ENCODE measurements around the gene KLK15.

The KLK15 gene

DNA sequence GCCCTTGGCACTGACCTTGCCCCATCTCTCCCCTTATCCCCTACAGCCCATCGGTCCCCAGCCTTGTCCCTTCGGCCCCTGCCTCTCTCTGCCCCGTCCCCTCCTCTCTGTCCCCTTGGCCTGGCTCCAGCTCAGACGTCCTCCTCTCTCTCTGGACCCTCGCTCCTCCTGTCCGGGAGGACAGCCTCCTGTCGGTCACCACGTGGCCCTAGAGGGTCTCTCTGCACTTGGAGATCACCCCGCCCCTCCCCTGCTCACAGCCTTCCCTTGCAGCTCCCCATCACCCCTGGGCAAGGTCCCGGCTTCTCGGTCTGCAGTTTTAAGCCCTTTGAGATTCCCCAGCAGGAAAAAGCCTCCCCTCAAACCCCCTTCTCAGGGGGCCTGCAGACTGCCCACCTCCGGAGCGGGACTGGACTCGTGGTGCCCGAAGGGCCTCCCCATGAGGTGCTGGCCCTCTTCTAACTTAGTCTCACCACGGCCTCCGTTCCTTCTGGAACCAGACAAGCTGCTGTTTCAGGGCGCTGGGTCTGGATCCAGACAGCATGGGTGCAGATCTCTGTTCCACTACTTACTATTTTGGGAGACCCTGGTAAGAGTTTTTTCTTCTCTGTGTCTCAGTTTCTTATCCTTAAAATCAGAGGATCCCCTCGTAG lies 3.3 kb upstream of the KLK15 start:
- Mint-ChIP-seq H3K9me3 (peaks cover 0 to 2% of the 10 kb centered on the region in 2 donors), H3K27me3 (peaks cover 59 to 81% of the 10 kb centered on the region in 2 donors)

DNA sequence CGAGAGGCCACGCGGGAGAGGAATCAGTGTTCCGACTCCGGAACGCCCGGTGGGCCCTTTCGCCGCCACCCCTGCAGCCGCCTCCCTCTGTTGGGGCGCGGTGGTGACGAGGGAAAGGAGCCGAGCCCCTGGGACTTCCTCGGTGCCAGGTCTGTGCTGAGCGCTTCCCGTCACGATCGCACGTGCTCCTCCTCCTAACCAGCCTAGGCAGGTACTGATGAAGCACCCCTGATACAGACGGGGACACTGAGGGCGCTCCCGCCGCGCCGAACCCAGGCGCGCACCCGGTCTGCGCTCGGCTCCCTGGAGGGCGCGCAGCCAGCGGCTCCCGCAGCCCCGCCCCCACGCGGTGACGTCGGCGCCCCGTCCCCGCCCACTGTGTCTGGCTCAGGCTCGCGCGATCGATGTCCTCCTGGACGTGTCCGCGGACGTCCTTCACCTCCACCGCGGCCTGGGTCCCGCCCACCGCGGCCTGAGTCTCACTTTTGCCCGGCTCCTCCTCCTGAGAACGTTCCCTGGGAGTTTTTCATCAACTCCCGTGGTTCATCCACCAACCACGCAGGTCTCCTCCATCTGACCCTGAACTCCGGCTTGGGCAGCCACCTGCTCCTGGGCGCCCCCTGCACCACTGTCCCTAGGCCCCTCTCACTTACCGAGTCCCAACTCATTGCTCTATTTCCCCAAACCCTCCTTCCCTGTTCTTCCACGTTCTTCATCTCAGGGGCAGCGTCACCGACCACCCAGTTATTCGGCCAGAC lies 2.6 kb upstream of the KLK15 start:
- Mint-ChIP-seq H3K27ac (peak overlapping the region in 1 of 2 donors; percentile 71), H3K4me1 (ENCODE audit: low read depth in 2 of 2) (peaks cover 11 to 13% of the 10 kb centered on the region in 2 donors), H3K9me3 (no peaks in the 10 kb centered on the region), H3K27me3 (peaks cover 60 to 84% of the 10 kb centered on the region in 2 donors), H3K4me3 (peak overlapping the region; percentile 86 to 88), H3K36me3 (ENCODE audit: insufficient read depth) (peaks cover 4% of the 10 kb centered on the region)
- ATAC-seq (replicated peaks) (peak; percentile 80), DNase-seq (peak; percentile 36 to 45 (median 40))

More for the DNA sequence above, 3.3 kb upstream of the KLK15 start:
- Mint-ChIP-seq H3K36me3 (ENCODE audit: insufficient read depth) (peaks cover 4% of the 10 kb centered on the region), H3K4me1 (ENCODE audit: low read depth in 2 of 2) (peaks cover 11 to 13% of the 10 kb centered on the region in 2 donors), H3K4me3 (peak overlapping the region; percentile 86 to 88), H3K27ac (peak overlapping the region in 1 of 2 donors; percentile 71)
- DNase-seq (no peak), ATAC-seq (replicated peaks) (no peak)

DNA sequence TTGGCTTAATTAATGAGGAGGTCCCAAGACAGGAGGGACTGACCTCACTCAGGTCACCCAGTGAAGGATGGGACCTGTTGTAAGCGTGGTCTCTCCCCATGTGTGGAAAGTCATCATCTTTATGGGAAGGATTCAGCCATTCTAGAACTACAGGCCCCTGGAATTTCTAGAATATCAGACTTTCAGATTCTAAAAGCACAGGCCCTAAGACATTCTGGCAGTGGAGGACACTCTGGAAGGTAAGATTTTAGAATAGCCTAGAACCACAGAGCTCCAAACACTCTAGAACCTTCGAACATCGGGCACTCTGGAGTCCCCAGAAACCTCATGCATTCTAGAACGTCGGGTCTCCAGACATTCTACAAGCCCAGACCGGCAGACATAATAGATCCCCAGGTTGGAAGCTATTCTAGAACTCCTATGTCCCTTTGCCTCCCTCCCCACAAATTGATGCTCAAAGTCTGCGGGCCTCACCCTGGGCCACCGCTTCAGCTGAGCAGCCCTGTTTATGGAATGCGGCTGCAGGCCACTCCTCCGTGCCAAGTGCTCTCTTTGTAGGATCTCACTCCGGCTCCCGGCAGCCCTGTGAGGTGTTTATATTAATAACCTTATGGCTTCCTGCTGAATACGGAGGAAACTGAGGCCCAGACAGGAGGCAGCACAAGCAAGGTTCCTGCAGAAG lies 1.9 kb upstream of the KLK15 start:
- Mint-ChIP-seq H3K4me3 (peak overlapping the region; percentile 86 to 88), H3K27ac (no peak overlapping the region), H3K36me3 (ENCODE audit: insufficient read depth) (peaks cover 4% of the 10 kb centered on the region), H3K4me1 (ENCODE audit: low read depth in 2 of 2) (peaks cover 11 to 13% of the 10 kb centered on the region in 2 donors), H3K9me3 (no peaks in the 10 kb centered on the region), H3K27me3 (peaks cover 63 to 90% of the 10 kb centered on the region in 2 donors)
- DNase-seq: no peak
- no peak for ATAC-seq (replicated peaks)

DNA sequence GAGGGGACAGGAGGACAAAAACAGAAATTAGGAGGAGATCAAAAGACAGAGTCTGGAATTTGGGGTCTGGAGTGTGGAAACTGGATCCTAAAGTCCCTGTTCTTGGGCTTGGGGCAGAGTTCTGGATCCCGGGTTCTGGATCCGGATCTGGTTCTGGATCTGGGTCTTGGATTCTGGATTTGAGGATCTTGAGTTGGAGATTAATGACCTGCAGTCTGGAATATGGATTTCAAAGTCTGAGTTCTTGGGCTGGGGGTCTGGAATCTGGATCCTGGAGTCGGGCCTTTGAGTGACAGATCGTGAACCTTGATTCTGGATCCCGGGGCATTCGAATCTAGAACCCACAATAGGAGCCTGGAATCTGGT lies 411 bp upstream of the KLK15 start:
- no peak overlapping the region for H3K27ac Mint-ChIP-seq
- no peaks in the 10 kb centered on the region for H3K9me3 Mint-ChIP-seq
- peaks cover 11 to 13% of the 10 kb centered on the region in 2 donors for H3K4me1 Mint-ChIP-seq (ENCODE audit: low read depth in 2 of 2)
- H3K4me3 Mint-ChIP-seq: no peak overlapping the region
- no peak for DNase-seq
- peaks cover 4% of the 10 kb centered on the region for H3K36me3 Mint-ChIP-seq (ENCODE audit: insufficient read depth)
- H3K27me3 Mint-ChIP-seq: peaks cover 66 to 80% of the 10 kb centered on the region in 2 donors
- ATAC-seq (replicated peaks): no peak

DNA sequence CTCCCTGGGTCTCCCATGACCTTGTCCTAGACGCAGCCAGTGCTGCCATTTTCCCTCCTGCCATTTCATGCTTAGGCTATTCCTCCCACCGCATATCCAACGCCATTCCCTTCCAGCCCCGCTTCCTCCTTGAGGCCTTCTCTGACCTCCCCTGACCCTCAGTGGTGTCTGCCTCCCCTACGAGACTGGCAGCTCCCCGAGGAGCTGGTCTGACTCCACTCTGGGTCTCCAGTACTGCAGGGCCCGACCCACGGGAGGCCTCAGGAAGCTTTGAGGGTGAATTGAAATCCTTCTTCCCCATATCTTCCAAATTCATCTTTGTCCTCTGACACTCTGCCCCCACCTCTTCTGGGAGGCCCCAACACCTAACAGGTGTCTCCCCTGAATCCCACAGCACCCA lies 708 bp downstream of the KLK15 start:
- Mint-ChIP-seq H3K27ac (no peak overlapping the region), H3K9me3 (no peaks in the 10 kb centered on the region), H3K4me1 (ENCODE audit: low read depth in 2 of 2) (peaks cover 11 to 13% of the 10 kb centered on the region in 2 donors), H3K36me3 (ENCODE audit: insufficient read depth) (peaks cover 4% of the 10 kb centered on the region), H3K4me3 (no peak overlapping the region), H3K27me3 (peaks cover 66 to 77% of the 10 kb centered on the region in 2 donors)
- DNase-seq: no peak
- no peak for ATAC-seq (replicated peaks)

DNA sequence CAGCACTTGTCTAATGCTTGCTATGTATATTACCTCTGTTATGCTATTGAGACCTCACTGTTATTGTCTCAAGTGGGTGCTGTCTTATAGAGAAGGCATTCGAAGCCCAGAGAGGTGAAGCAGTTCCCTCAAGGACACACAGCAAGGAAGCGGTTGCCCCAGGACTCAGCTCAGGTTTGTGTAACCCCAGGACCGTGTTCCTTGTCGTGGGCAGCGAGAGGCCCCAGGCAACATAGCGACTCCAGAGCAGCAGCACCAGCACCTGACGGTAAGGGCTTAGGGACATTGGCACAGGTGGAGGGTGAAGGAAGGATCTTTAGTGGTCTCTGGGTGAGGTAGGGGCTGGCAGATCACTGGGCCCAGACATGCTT lies 2.4 kb downstream of the KLK15 start:
- ATAC-seq (replicated peaks) (no peak), DNase-seq (no peak)
- no peaks in the 10 kb centered on the region for H3K9me3 Mint-ChIP-seq
- H3K36me3 Mint-ChIP-seq (ENCODE audit: insufficient read depth): no peaks in the 10 kb centered on the region
- no peak overlapping the region for H3K4me3 Mint-ChIP-seq
- peaks cover 63 to 77% of the 10 kb centered on the region in 2 donors for H3K27me3 Mint-ChIP-seq
- H3K27ac Mint-ChIP-seq: no peak overlapping the region
- peaks cover 2 to 5% of the 10 kb centered on the region in 2 donors for H3K4me1 Mint-ChIP-seq (ENCODE audit: low read depth in 2 of 2)

DNA sequence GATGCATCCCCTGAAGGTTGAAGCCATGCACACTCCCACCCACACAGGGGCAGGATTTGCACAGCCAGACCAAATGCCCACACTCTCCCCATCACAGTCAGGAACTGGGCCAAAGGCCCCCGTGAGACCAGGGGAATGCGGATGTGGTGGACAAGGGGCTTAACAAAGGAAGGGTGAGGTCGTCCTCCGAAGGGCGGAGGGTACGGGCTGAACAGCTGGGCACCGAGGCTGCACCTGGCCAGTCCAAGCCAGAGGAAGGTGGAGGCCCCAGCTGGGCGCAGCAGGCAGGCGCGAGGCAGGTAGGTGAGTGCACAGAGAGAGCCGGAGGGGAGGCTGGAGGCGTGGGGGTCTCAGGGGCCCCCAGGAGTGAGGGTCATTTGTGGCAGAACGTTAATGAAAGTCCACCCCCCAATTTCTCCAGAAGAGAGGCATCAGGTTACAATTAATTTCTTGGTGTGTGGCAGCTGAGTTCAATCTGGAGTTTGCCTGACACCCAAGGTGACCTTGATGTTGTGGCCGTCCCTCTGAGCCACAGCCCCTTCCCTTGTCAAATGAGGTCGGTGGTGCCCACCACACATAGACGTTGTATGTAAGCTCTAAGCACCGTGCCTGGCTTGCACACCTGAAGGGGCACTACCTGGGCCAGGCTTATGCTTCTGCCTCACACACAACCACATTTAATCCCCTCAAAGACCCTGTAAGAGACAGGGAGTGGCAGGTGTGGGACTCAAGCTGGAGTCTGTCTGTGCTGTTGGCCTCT lies 2.9 kb downstream of the KLK15 start:
- no peaks in the 10 kb centered on the region for H3K9me3 Mint-ChIP-seq
- no peak for ATAC-seq (replicated peaks)
- peaks cover 1 to 3% of the 10 kb centered on the region in 2 donors for H3K4me1 Mint-ChIP-seq (ENCODE audit: low read depth in 2 of 2)
- H3K36me3 Mint-ChIP-seq (ENCODE audit: insufficient read depth): no peaks in the 10 kb centered on the region
- H3K4me3 Mint-ChIP-seq: no peak overlapping the region
- no peak for DNase-seq
- no peak overlapping the region for H3K27ac Mint-ChIP-seq
- H3K27me3 Mint-ChIP-seq: peaks cover 65 to 76% of the 10 kb centered on the region in 2 donors

DNA sequence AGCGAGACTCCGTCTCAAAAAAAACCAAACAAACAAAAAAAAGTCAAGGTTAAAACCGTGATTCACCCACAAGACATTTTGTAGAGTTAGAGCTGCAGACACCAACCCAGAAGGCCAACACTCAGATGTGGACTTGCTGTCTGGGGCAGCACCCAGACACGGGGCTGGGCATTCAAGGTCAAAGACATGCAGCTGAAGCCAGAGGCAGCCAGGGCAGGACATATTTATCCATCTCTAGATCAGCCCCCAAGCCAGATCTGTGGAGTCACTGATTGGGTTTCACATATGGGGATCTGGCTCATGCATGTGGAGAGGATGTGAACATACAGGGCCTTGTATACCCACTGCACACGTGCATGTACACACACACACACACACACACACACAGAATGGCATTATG lies 3.6 kb downstream of the KLK15 start:
- peaks cover 59 to 73% of the 10 kb centered on the region in 2 donors for H3K27me3 Mint-ChIP-seq
- no peaks in the 10 kb centered on the region for H3K4me1 Mint-ChIP-seq (ENCODE audit: low read depth in 2 of 2)
- no peaks in the 10 kb centered on the region for H3K36me3 Mint-ChIP-seq (ENCODE audit: insufficient read depth)
- H3K27ac Mint-ChIP-seq: no peak overlapping the region
- no peak overlapping the region for H3K4me3 Mint-ChIP-seq
- ATAC-seq (replicated peaks) (no peak), DNase-seq (no peak)
- no peaks in the 10 kb centered on the region for H3K9me3 Mint-ChIP-seq

DNA sequence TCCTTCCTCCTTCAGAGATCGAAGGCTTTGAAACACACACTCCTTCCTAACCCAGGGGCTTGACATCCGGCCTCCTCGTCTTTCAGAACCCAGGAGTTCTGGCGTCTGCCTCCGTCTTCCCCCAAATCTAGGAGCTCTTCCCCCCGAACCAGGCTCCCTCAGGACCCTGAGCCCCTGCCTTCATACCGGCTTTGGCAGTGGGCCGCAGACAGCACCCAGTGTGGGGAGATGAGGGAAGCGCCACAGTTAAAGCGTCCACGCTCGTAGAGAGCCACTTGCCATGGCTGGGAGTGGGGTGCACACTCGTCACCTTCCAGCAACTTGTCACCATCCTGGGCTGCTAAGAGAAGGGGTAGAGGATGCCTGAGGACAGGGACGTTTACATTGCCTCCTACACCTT lies 5.9 kb downstream of the KLK15 start:
- no peaks in the 10 kb centered on the region for H3K4me1 Mint-ChIP-seq (ENCODE audit: low read depth in 2 of 2)
- H3K27ac Mint-ChIP-seq: no peak overlapping the region
- H3K36me3 Mint-ChIP-seq (ENCODE audit: insufficient read depth): no peaks in the 10 kb centered on the region
- H3K4me3 Mint-ChIP-seq: no peak overlapping the region
- H3K9me3 Mint-ChIP-seq: no peaks in the 10 kb centered on the region
- ATAC-seq (replicated peaks) (no peak), DNase-seq (no peak)
- H3K27me3 Mint-ChIP-seq: peaks cover 52 to 68% of the 10 kb centered on the region in 2 donors

DNA sequence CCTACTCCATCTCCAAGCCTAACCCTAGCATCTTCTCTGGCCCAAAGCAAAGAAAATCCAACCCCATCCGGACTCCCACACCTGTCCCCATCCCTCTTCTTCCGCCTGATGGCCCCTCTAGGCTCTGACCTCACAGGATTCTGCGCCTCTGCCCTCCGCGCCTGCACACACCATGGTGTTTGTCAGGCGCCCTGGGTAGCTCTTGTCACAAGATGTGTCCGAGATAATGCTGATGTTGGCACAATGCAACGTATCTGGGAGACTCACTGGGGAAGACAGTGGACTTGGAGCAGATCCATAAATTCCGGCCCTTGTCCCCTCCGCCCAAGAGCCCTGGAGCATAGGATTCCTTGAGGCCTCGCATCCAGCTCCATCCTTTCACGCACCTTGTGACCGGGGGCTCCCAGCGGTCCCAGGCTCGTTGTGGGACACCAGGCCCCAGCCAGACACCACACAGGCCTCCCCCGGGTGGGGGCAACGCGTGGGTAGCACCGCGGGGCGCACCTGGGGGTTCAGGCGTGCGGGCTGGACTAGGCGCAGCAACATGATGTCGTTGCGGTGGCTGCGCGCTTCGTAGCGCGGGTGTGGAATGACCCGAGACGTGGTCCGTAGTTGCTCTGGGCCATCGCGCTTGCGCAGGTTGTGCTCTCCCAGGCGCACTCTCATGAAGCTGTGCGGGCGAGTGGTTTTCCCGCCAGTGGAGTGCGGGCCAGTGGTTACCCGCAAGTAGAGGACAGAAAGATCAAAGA lies 6.7 kb downstream of the KLK15 start:
- H3K27ac Mint-ChIP-seq: no peak overlapping the region
- no peak overlapping the region for H3K4me3 Mint-ChIP-seq
- H3K27me3 Mint-ChIP-seq: peaks cover 52 to 68% of the 10 kb centered on the region in 2 donors
- no peak for DNase-seq
- no peak for ATAC-seq (replicated peaks)
- H3K36me3 Mint-ChIP-seq (ENCODE audit: insufficient read depth): no peaks in the 10 kb centered on the region
- H3K4me1 Mint-ChIP-seq (ENCODE audit: low read depth in 2 of 2): no peaks in the 10 kb centered on the region
- no peaks in the 10 kb centered on the region for H3K9me3 Mint-ChIP-seq

DNA sequence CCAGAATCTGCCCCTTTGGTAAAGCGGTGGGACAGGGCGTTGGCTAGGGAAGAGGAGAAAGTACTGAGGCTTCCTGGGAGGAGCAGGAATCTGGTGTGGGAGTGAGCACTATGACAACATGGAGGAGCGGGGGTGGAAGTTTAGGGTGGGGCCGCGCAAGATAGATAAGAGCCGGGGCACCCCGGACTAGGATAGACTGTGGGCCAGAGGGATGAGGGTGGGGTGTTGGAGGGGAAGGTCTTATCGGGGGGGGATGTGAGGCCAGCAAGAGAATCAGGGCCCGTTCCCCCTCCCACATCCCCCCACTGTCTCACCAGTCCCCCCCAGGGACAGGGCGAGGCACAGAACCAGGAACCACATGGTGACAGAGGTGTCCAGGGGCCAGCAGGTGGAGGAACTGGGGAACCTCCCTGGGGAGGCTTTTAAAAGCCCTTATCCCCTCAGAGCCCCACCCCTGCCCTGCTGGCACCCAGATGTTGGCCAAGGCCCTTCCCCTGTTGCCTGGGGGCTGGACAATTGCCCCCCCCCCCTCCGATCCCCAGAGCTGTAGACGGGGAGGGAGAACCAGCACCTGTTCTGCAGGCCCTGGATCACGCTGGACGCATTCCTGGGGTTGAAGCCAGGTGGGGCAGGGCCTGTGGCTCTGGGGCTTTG lies 9.9 kb downstream of the KLK15 start, which contains the start of gene KLK1:
TSS of gene KLK1 (minus strand) at position 399 of the 654 bp plus-strand sequence. CDS start at position 360, 39 bp downstream.
- Mint-ChIP-seq H3K4me1 (ENCODE audit: low read depth in 2 of 2) (peaks cover 8 to 9% of the 10 kb centered on the region in 2 donors), H3K27me3 (peaks cover 70 to 80% of the 10 kb centered on the region in 2 donors), H3K4me3 (no peak within 1 kb of the TSS), H3K27ac (no peak within 1 kb of the TSS), H3K9me3 (no peaks in the 10 kb centered on the region), H3K36me3 (ENCODE audit: insufficient read depth) (peaks cover 4% of the 10 kb centered on the region)
- DNase-seq (no peak), ATAC-seq (replicated peaks) (no peak)

DNA sequence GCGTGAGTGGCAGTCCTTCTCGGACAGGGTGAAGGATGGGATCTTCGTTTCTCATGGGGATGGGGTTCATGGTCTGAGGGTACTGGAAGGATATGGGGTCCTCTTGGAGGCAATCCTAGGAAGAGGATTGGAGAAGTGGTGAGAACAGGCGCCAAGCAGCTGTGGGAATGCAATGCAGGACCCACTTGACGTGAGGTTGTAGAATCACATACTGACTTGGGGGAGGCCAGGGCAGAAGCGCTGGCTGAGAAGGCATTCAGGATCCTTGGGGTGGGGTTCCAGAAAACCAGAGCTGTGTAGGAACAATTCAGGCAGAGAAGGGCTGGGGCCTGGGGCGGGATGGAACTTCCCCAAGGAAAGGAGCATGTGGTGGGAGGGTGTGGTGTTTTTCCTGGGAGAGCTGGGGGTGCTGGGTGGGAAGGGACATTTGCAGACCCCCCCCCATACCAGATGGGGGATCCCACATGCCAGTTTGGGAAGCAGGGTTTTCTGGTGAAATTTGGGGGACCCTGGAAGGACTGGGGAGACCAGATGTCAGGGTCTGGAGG lies 10.6 kb downstream of the KLK15 start:
- DNase-seq: no peak
- Mint-ChIP-seq H3K9me3 (no peaks in the 10 kb centered on the region), H3K4me1 (ENCODE audit: low read depth in 2 of 2) (peaks cover 8 to 15% of the 10 kb centered on the region in 2 donors), H3K27ac (no peak overlapping the region), H3K27me3 (peaks cover 66 to 80% of the 10 kb centered on the region in 2 donors), H3K36me3 (ENCODE audit: insufficient read depth) (peaks cover 4% of the 10 kb centered on the region), H3K4me3 (no peak overlapping the region)
- no peak for ATAC-seq (replicated peaks)

All from effector memory CD8-positive, alpha-beta T cell (primary cell).